CD4-positive, alpha-beta T cell (primary cell): ENCODE data around the gene OTUD5. TPM values are rescaled to one million over a fixed set of nuclear protein-coding genes. Genes with fewer than 3 reads are reported as not detected.

Experiments used
- ATAC-seq: fragments of 200-7000 bp; cut with Tn5 transposase; one replicate; pipeline ENCODE4 v1.10.0; 2022; ENCODE audit warnings: mild to moderate bottlenecking; ENCODE audit not compliant: poor library complexity
- CTCF ChIA-PET: fragments of 350-600 bp; sonication (Branson Sonifier 250); formaldehyde crosslinking; loops from one replicate; lab custom pipeline; 2021; ENCODE audit warnings: antibody characterized with exemption, inconsistent platforms; lab: Charles Lee
- POLR2A ChIA-PET: fragments of 350-600 bp; sonication (Branson Sonifier 250); formaldehyde crosslinking; loops from one replicate; lab custom pipeline; 2021; ENCODE audit warnings: antibody characterized with exemption, inconsistent platforms; lab: Charles Lee
- DNase-seq, 14 experiments: peaks; one replicate each; pipeline ENCODE4 v3.0.0-alpha.2; 2013 to 2020; ENCODE audit warnings: mixed read lengths in 2 of 14
- H3K27ac ChIP-seq, 2 donors: one replicate each; pipeline versions ENCODE4 v1.5.1 to v1.7.0; 2013; ENCODE audit warnings: low read length in 2 of 2, low read depth in 1 of 2, mild to moderate bottlenecking in 1 of 2
- H3K27me3 ChIP-seq, 2 experiments: 1 replicate in 1 of 2; 2 replicates in 1 of 2; pipeline versions ENCODE4 v1.6.1 to v1.7.0; 2013; ENCODE audit warnings: low read length in 2 of 2, control low read depth in 1 of 2, mild to moderate bottlenecking in 1 of 2, moderate library complexity in 1 of 2; ENCODE audit not compliant: insufficient read depth in 2 of 2, control insufficient read depth in 1 of 2
- H3K36me3 ChIP-seq: one replicate; pipeline ENCODE4 v1.6.1; 2013; ENCODE audit warnings: low read length, control low read depth; ENCODE audit not compliant: insufficient read depth
- H3K4me1 ChIP-seq: one replicate; pipeline ENCODE4 v1.6.1; 2013; ENCODE audit warnings: low read length, control low read depth; ENCODE audit not compliant: insufficient read depth
- H3K4me3 ChIP-seq: one replicate; pipeline ENCODE4 v1.5.1; 2013; ENCODE audit warnings: mild to moderate bottlenecking, low read length, moderate library complexity
- H3K9me3 ChIP-seq, 2 experiments: 1 replicate in 1 of 2; 2 replicates in 1 of 2; pipeline versions ENCODE4 v1.6.1 to v1.7.0; 2013; ENCODE audit warnings: low read length in 2 of 2, mild to moderate bottlenecking in 2 of 2, control low read depth in 1 of 2, moderate library complexity in 1 of 2; ENCODE audit not compliant: control insufficient read depth in 1 of 2, insufficient read depth in 1 of 2
- H3K27ac Mint-ChIP-seq: one replicate; pipeline ENCODE4 v1.8.0; 2020; ENCODE audit warnings: mixed read lengths
- H3K27me3 Mint-ChIP-seq: one replicate; pipeline ENCODE4 v1.8.0; 2021; ENCODE audit warnings: mixed read lengths
- H3K36me3 Mint-ChIP-seq: one replicate; pipeline ENCODE4 v1.8.0; 2021; ENCODE audit warnings: low read depth, mixed read lengths
- H3K4me1 Mint-ChIP-seq: one replicate; pipeline ENCODE4 v1.8.0; 2021; ENCODE audit warnings: low read depth, mixed read lengths
- H3K4me3 Mint-ChIP-seq: one replicate; pipeline ENCODE4 v1.8.0; 2020; ENCODE audit warnings: mild to moderate bottlenecking, mixed read lengths
- H3K9me3 Mint-ChIP-seq: one replicate; pipeline ENCODE4 v1.8.0; 2020; ENCODE audit warnings: mixed read lengths
- intact Hi-C, 2 experiments: fragments of 100-400 bp; cut with DNase I in 1 of 2; cut with micrococcal nuclease in 1 of 2; formaldehyde crosslinking; loops; one replicate each; pipeline versions ENCODE4 v1.15.1 to v1.9.0; 2023 to 2025; cut with DNase I, micrococcal nuclease
- total RNA-seq, 174 experiments: library from RNA in 2 of 174; stranded (reverse) in 2 of 174; gene quantifications; one replicate each; pipeline ENCODE4 v1.2.3 and lab custom pipeline; 2021 to 2026
- TF ChIP-seq, protein P1 (sequence below): fragments of 200-600 bp; IDR thresholded peaks from one replicate; pipeline ENCODE4 v1.8.0; 2022; ENCODE audit warnings: antibody characterized with exemption, mild to moderate bottlenecking

Gene OTUD5
- total RNA-seq, 2 experiments from 2014 or later: 81.3 to 92.1 TPM

DNA sequence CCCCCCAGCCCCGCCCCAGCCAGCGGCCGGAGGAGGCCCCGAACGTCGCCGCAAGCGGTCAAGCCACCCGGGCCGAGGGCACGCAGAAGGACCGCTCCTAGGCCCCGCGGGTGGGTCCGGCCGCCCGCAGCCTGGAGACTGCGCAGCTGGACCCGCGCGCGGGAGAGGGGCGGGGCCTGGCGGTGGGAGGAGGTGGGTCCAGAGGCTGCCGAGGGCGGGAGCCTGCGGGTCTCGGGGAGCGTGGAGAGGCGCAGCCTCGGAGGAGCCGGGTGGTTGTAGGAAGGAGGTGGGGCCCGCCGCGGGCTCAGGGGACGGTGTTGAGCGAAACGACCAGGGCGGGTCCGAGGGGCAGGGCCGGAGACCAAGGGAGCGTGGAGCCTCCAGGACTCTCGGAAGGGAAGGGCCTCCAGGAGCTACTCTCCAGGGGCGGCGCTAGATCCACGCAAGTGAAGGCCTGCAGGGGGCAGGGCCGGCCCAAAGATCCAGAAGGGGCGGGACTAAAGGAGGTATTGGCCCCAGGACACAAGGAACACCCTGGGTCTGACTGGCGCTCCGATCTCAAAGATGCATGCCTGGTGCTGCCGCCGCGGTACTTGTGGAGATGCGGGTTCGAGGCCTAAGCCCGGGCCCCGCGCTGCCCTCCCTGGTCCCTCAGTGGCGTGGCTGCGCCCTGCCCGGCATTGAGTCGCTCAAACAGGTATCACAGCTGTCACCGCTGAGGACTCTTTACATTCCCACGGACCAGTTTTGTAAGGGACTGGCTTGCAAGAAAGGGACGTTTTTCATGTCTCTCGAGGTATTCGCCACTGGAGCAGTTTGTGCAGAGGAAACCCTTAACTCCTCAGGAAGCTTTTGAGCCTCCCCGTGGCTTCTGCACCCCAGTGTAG is 65.8 kb downstream of the OTUD5 start:
- Mint-ChIP-seq H3K36me3 (peaks cover 11% of the 10 kb centered on the region), H3K4me3 (peak overlapping the region; percentile 86), H3K27ac (peak overlapping the region; percentile 71)

DNA sequence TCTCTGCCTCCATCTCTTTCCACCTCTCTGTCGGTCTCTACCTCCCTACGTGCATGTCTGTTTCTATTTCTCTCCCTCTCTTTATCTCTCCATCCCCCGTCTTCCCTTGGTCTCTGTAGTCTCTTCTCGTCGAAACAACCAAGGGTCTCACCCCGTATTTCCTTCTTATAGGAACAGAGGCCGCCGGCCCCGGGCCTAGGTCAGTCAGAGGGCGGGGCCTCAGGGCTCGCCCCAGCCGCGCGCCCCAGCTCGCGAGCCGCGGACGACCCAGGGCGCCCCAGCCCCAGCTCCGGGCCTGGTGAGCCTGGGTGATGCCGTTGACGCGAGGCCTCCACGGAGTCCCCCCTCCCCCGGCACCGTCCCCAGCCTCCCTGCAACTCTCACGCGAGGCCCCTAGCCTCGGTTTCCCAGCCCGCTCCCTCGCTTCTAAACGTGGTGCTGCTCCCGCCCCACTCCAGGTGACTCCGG is 66.4 kb downstream of the OTUD5 start:
- H3K4me3 ChIP-seq: peak overlapping the region; percentile 60
- POLR2A ChIA-PET: interaction anchor here (0.9 to 2.8 kb wide), 10 partner anchors 10 to 243 kb away, joined by 3 to 33 read pairs (median 8); partner anchors contain the start of genes HDAC6, OTUD5, SLC35A2 and WAS
- peak overlapping the region in 1 of 2 donors; percentile 29 for H3K27ac ChIP-seq
- H3K27me3 ChIP-seq: no peaks in the 10 kb centered on the region
- H3K9me3 Mint-ChIP-seq: no peaks in the 10 kb centered on the region
- peak overlapping the region; percentile 82 for H3K27ac Mint-ChIP-seq
- no peaks in the 10 kb centered on the region for H3K27me3 Mint-ChIP-seq
- H3K9me3 ChIP-seq: no peaks in the 10 kb centered on the region
- CTCF ChIA-PET: interaction anchor here (0.7 to 2.8 kb wide), 15 partner anchors 13 to 243 kb away, joined by 3 to 15 read pairs (median 4); partner anchors contain the start of genes OTUD5 and SLC35A2
- H3K4me3 Mint-ChIP-seq: peak overlapping the region; percentile 94
- H3K36me3 ChIP-seq: peaks cover 19% of the 10 kb centered on the region
- peaks cover 22% of the 10 kb centered on the region for H3K4me1 Mint-ChIP-seq
- ATAC-seq (peak; percentile 25), DNase-seq (peak in 3 of 14 experiments; percentile 8 to 67 (median 53))
- peaks cover 21% of the 10 kb centered on the region for H3K4me1 ChIP-seq
- peaks cover 11% of the 10 kb centered on the region for H3K36me3 Mint-ChIP-seq
- intact Hi-C loops: loop anchor here (1.0 to 5.0 kb wide), 4 partner anchors 26 to 151 kb away; partner anchors contain the start of genes OTUD5 (in 1 of the 2) and TFE3 (in 1 of the 2)
- TF ChIP-seq, protein P1, sequence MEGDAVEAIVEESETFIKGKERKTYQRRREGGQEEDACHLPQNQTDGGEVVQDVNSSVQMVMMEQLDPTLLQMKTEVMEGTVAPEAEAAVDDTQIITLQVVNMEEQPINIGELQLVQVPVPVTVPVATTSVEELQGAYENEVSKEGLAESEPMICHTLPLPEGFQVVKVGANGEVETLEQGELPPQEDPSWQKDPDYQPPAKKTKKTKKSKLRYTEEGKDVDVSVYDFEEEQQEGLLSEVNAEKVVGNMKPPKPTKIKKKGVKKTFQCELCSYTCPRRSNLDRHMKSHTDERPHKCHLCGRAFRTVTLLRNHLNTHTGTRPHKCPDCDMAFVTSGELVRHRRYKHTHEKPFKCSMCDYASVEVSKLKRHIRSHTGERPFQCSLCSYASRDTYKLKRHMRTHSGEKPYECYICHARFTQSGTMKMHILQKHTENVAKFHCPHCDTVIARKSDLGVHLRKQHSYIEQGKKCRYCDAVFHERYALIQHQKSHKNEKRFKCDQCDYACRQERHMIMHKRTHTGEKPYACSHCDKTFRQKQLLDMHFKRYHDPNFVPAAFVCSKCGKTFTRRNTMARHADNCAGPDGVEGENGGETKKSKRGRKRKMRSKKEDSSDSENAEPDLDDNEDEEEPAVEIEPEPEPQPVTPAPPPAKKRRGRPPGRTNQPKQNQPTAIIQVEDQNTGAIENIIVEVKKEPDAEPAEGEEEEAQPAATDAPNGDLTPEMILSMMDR: no peak

More for the DNA sequence above, 65.8 kb downstream of the OTUD5 start:
- H3K4me1 Mint-ChIP-seq: peaks cover 26% of the 10 kb centered on the region
- H3K4me1 ChIP-seq: peaks cover 27% of the 10 kb centered on the region
- no peaks in the 10 kb centered on the region for H3K27me3 Mint-ChIP-seq
- H3K27me3 ChIP-seq: no peaks in the 10 kb centered on the region
- H3K27ac ChIP-seq: peak overlapping the region in 1 of 2 donors; percentile 29
- intact Hi-C loops: loop anchor here (1.0 to 5.0 kb wide), 5 partner anchors 25 to 151 kb away; partner anchors contain the start of genes OTUD5 (in 1 of the 2) and TFE3 (in 1 of the 2)
- H3K9me3 ChIP-seq: no peaks in the 10 kb centered on the region
- H3K9me3 Mint-ChIP-seq: no peaks in the 10 kb centered on the region
- TF ChIP-seq, protein P1: peak; percentile 40
- H3K4me3 ChIP-seq: peak overlapping the region; percentile 60
- peak; percentile 52 to 90 (median 72) for DNase-seq
- ChIA-PET CTCF (interaction anchor here (0.7 to 2.8 kb wide), 15 partner anchors 12 to 243 kb away, joined by 3 to 15 read pairs (median 4); partner anchors contain the start of genes OTUD5 and SLC35A2), POLR2A (interaction anchor here (0.6 to 2.8 kb wide), 12 partner anchors 9 to 260 kb away, joined by 3 to 33 read pairs (median 6); partner anchors contain the start of genes HDAC6, OTUD5, SLC35A2 and WAS)
- peaks cover 19% of the 10 kb centered on the region for H3K36me3 ChIP-seq
- ATAC-seq: peak; percentile 88
